Left renal pelvis (tissue), 4 donors: ENCODE results near the gene OR2A7. TPM values are rescaled to one million over a fixed set of nuclear protein-coding genes. Genes with fewer than 3 reads are reported as not detected.
"Not testable (repeated sequence)": the region's sequence is repeated elsewhere in the genome, so short reads cannot be mapped to it uniquely, and the experiment has no call there.

Experiments
- DNase-seq, 4 donors: peaks; one replicate each; pipeline ENCODE4 v3.0.0-alpha.2; 2013; ENCODE audit warnings: low read depth in 4 of 4, low spot score in 3 of 4
- polyA plus RNA-seq, 4 donors: library from polyadenylated mRNA; unstranded; fragments of 120-200 nt; gene quantifications; one replicate each; pipeline ENCODE4 v1.2.1, GENCODE V29; 2013; ENCODE audit not compliant: insufficient read length in 4 of 4

OR2A7 gene, protein sequence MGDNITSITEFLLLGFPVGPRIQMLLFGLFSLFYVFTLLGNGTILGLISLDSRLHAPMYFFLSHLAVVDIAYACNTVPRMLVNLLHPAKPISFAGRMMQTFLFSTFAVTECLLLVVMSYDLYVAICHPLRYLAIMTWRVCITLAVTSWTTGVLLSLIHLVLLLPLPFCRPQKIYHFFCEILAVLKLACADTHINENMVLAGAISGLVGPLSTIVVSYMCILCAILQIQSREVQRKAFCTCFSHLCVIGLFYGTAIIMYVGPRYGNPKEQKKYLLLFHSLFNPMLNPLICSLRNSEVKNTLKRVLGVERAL
- 10 to 100 TPM in 2 of 4 donors, 1 to 10 TPM in 2; 5.4 to 18.4 (median 10.1) TPM for polyA plus RNA-seq

DNA sequence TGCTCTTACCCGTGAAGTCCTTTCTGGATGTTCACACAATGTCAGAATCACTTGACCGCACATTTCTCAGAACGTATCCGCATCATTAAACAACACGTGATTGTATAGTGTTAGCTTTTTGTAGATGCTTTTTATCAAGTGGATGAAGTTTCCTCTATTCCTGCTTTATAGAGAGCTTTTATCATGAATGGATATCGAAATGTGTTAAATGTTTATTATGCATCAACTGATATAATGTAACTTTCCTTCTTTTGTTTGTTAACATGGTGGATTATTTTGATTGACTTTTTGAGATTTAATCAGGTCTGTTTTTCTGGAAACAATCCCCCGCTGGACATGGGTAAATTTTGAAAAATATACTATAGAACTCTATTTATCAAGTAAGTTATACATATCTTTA is at the start of gene OR2A7:
OR2A7 (minus strand) TSS at position 101 of the 400 bp plus-strand sequence. CDS start 5,164 bp downstream, outside the sequence.
- DNase-seq: not testable (repeated sequence)

DNA sequence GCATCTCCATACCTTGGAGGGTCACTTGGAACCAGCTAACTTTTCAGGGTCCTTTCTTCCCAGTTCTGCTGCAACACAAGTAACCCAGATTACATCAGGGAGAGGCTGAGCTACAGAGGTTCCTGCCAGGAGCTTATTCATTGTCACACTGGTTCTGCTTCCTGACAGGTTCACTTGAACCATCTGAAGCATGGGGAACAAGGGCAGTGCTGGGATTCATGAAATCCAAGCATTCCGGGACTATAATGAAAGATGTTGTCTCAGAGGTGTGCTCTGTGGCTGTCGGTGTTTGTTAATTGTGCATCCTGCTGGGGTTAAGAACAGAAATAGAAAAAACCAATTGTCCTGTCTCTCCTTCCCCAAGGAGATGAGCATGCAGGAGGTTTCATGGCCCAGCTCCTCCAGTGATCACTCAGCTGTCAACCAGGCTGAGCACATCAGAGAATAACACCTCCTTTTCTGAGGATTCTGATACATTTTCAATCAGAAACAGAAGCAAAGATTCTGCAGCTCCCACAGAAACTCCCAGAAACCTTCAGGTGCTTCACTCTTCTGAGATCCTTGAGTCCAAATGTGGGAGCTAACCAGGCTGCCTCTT is 47.4 kb upstream of the OR2A7 start, which contains the start of gene OR2A1:
OR2A1 (plus strand) TSS at position 548 of the 598 bp plus-strand sequence. CDS start 5,706 bp downstream, outside the sequence.
- DNase-seq: not testable (repeated sequence)

- not testable (repeated sequence) for DNase-seq
These were observed 46.6 kb upstream of the OR2A7 start for GRCh38 chr7:144311218-144311617.

DNA sequence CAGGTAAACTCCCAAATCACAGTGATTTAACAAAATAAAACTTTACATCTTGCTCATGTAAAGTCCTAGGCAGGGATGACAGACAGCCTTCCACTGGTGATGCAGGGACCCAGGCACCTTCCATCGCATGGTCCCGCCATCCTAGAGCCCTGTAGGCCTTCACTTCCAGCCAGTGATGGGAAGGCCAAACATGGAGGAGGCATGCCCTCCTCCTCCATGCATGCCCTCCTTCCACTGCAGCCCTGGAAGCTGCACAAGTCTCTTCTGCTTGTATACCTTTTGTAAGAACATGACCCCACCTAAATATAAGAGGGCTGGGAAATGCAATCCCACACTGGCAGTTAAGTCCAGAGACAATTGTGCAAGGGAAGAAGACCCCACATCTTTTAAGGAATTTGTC is 45.1 kb upstream of the OR2A7 start:
- not testable (repeated sequence) for DNase-seq

DNA sequence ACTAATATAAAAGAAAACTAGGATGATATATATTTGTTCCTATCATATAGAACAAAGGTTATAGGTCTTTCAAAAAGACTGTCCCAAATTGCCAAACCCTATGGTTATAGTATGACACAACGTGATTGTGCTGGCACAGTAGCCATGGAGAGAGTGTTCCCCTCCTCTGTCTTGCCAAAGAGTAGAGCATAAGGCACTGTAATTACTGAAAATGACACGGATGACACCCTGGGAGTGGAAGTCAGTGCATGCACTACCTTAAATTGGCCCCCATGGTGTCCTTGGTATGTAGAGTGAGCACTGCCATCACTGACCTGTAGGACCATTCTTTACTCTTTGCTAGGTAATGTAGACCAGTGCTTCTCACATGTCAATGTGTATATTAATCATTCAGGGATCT is 40.6 kb upstream of the OR2A7 start:
- DNase-seq: not testable (repeated sequence)

- not testable (repeated sequence) for DNase-seq
These were observed 39.0 kb upstream of the OR2A7 start for GRCh38 chr7:144303607-144304006.

DNA sequence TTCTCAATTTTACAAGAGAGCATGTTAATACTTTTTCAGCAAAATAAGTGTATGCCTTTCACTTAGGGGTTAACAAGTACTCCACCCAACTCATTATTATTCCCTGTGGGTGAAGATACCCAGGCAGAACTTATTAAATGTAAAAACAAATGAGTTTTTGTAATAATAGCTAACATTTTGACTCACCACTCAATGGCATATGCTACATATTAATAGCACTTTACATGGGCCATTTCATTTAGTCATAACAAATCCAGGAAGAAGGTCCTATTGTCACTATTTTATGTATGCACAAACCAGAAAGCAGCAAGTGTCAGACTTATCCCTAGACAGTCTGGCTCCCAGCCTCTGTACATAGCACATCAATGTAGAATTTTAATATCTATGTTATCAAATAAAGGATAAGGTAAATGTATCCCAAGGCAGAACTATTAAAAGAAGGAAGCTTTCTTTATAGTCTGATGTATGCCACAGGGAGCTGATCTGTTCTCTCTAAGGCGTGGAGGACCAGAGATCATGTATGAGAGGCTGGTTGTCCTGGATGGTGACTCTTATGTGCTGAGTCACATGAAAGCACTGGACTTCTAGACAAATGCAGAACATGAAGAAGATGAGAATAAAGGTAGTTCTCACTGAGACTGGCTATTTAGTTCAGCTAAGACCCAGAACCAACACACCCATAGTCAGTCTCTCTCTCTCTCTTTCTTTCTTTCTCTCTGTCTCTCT is 38.1 kb upstream of the OR2A7 start:
- not testable (repeated sequence) for DNase-seq

- not testable (repeated sequence) for DNase-seq
These were observed 29.4 kb upstream of the OR2A7 start for GRCh38 chr7:144293794-144294499.

- DNase-seq: not testable (repeated sequence)
These were observed 28.0 kb upstream of the OR2A7 start for GRCh38 chr7:144292384-144293161.

DNA sequence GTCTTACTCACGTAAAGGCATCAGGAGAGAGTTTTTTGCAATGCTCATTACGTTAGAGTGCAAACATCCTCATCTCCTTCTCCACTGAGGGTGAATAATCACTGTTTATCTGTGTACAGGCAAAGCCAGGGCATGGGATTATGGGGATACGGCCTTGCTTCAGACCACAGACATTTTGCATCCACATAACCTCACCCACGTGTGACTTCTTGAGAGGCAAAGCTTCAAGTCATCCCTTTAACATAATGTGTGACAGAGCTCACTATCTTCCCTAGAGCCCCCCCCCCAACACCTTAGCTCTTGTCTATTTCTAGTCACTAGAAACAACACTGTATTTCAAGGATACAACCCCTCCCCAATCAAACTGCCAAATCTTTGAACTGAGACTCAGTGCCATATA is 27.0 kb upstream of the OR2A7 start:
- DNase-seq: not testable (repeated sequence)

- DNase-seq: not testable (repeated sequence)
These were observed 22.7 kb upstream of the OR2A7 start for GRCh38 chr7:144287171-144287784.

DNA sequence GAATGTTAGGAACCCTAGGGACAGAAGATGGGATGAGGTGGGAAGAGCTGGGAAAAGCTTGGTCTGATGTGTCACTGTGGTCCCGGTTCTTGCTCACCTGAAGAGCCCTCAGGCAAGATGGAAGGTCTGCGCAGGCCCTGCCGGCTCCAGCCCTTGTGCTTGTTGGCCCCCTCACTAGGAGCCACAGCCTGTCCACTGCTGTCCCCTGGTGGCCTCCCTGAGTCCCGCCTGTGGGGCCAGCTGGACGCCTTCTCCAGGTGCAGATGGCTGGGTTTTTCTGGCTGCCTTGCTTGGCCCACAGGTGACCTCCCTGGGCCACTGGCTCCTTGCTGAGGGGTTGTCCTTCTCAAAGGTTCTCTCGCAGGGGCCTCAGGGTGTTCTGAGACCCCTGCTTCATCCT is 19.1 kb upstream of the OR2A7 start:
- DNase-seq: not testable (repeated sequence)

DNA sequence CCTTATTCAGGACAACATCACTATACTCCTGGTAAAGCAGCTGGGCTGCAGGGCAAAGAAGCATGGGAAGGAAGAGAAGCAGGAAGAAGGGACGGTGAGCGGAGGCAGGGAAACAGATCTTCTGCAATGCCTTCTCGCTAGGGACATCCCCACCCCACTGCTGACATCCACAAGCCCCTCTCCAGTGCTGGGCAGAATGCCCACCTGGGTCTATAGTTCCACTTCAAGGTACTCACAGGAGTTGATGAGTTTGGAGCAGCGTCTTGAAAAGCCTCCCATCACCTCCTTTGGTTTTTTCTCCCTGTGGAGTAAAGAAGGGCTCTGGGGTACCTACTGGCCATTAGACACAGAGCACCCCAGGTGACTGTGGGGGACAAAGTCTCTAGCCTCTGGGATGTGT is 17.9 kb upstream of the OR2A7 start:
- not testable (repeated sequence) for DNase-seq

DNA sequence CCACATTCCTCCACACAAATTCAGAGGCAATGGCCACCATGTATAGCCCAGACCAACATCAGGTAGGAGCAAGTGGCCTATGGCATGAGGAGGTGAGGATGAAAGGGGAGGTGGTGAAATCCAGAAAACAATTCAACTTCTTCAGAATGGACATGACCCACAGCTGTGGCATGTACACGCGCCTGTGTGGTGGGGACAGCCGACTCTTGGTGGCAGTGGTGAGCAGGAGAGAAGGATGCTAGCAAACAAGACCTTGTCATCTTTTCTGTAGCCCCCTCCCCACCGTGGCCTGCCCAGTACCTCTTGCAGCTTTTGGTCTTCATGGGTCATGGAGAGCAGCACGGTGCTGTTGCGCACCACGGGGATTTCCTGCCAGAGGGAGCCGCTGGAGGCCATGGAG is 17.4 kb upstream of the OR2A7 start:
- DNase-seq: not testable (repeated sequence)

DNA sequence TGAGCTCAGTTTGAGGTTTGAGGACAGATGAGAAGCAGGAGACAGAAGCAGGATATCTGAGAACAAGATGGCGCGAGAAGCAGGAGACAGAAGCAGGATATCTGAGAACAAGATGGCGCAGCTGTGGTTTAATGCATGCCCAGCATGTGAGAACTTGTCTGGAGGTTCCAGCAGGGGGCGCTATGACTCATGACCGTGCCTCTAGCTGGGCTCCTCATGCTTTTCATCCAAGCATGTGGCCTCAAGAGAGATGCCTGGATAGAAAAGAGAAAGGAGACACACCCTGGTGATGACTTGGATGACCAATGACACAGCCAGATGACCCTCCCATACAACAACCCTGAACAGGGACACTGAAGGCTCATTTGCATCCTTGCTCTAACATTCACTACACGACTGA is 15.4 kb upstream of the OR2A7 start:
- DNase-seq: not testable (repeated sequence)

DNA sequence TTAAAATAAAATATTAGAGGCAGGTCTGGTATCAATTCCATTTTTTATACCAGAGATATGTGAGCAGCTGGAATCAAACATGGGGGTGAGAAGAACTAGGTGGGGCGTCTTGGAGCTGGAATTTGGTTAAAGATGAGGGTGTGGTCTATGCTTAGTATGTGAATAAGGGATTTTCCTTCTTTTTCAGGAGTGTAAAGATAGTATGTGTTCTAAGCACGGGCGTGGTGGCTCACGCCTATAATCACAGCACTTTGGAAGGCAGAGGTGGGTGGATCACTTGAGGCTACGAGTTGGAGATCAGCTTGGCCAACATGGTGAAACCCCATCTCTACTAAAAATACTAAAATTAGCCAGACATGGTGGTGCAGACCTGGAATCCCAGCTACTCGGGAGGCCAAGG is 10.7 kb upstream of the OR2A7 start:
- DNase-seq: not testable (repeated sequence)

GRCh38 chr7:144269188-144269587 is 4.6 kb upstream of the OR2A7 start, which contains the start of gene CTAGE8:
Gene CTAGE8, minus strand, starts transcription at chr7:144269288. Its CDS starts 38 bp downstream, at chr7:144269250.
- DNase-seq: not testable (repeated sequence)

DNA sequence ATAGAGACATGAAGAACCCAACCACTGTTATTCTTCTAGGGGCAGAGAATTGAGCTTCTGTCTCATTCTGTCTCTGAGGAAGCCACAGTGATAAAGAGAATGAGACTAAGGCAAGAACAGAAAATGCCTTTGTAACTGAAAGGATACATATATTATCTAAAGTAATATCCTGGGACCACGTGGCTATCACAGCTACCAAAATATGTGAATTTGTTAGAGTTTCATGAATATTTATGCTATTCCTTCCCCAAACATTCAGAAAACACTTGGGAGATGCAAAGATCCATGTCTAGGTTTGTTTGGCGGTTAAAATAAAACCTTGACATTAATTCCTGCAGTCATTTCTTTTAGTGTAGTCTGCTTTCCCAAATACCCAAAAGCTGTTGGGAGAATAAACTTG is 2.5 kb downstream of the OR2A7 start:
- DNase-seq: not testable (repeated sequence)

GRCh38 chr7:144259067-144259466 is 5.5 kb downstream of the OR2A7 start:
- DNase-seq: not testable (repeated sequence)
